DOHH2 (cell line): ENCODE results near the gene ZNF541.

Experiments used
- H3F3A ChIP-seq: fragments of 200-600 bp; sonication (generic), shearing (Covaris generic); 2 replicates; pipeline ENCODE4 v1.6.0; 2016; ENCODE audit warnings: antibody characterized with exemption, mild to moderate bottlenecking; ENCODE audit not compliant: control insufficient read depth, insufficient read depth
- H3K27ac ChIP-seq: fragments of 200-600 bp; sonication (generic); 2 replicates; pipeline ENCODE4 v1.5.1; 2014; ENCODE audit warnings: low read depth, mild to moderate bottlenecking, low read length, moderate library complexity
- H3K27me3 ChIP-seq: fragments of 200-600 bp; sonication (generic); 2 replicates; pipeline ENCODE4 v1.6.1; 2014; ENCODE audit warnings: mild to moderate bottlenecking, low read length, mixed read lengths; ENCODE audit not compliant: control insufficient read depth
- H3K36me3 ChIP-seq: fragments of 200-600 bp; sonication (generic); 2 replicates; pipeline ENCODE4 v1.6.1; 2014; ENCODE audit warnings: mild to moderate bottlenecking, low read length, moderate library complexity, mixed read lengths; ENCODE audit not compliant: control insufficient read depth
- H3K4me1 ChIP-seq: fragments of 200-600 bp; sonication (generic); 2 replicates; pipeline ENCODE4 v1.6.1; 2014; ENCODE audit warnings: mild to moderate bottlenecking, low read length, mixed read lengths; ENCODE audit not compliant: control insufficient read depth
- H3K4me2 ChIP-seq: fragments of 200-600 bp; sonication (generic); 2 replicates; pipeline ENCODE4 v1.6.0; 2014; ENCODE audit warnings: mild to moderate bottlenecking, low read length, moderate library complexity
- H3K4me3 ChIP-seq: fragments of 200-600 bp; sonication (generic); 2 replicates; pipeline ENCODE4 v1.5.1; 2014; ENCODE audit warnings: mild to moderate bottlenecking, low read length, mixed read lengths
- H3K79me2 ChIP-seq: fragments of 200-600 bp; sonication (generic); 2 replicates; pipeline ENCODE4 v1.6.1; 2014; ENCODE audit warnings: mild to moderate bottlenecking, low read length, mixed read lengths; ENCODE audit not compliant: control insufficient read depth
- H3K9me2 ChIP-seq: fragments of 200-600 bp; sonication (generic); replicated peaks from 2 replicates; pipeline ENCODE4 v1.6.1; 2014; ENCODE audit warnings: mild to moderate bottlenecking, low read length, mixed read lengths; ENCODE audit not compliant: control insufficient read depth
- H3K9me3 ChIP-seq: fragments of 200-600 bp; sonication (generic); 2 replicates; pipeline ENCODE4 v1.6.1; 2014; ENCODE audit warnings: antibody characterized with exemption, low read length, mixed read lengths; ENCODE audit not compliant: control insufficient read depth, insufficient read depth
- H4K20me1 ChIP-seq: fragments of 200-600 bp; sonication (generic); 2 replicates; pipeline ENCODE4 v1.6.0; 2014; ENCODE audit warnings: low read depth, mild to moderate bottlenecking, antibody characterized with exemption, low read length, moderate library complexity; ENCODE audit not compliant: control insufficient read depth, insufficient read depth
- EZH2phosphoT487 ChIP-seq: fragments of 200-600 bp; sonication (generic); IDR thresholded peaks from 2 replicates; pipeline ENCODE4 v1.6.1; 2017; ENCODE audit warnings: borderline replicate concordance, mild to moderate bottlenecking, antibody characterized with exemption, low read length, moderate library complexity, mixed read lengths
- TF ChIP-seq, protein P1 (sequence below): fragments of 200-600 bp; sonication (generic); IDR thresholded peaks from one replicate; pipeline ENCODE4 v1.5.1; 2014; ENCODE audit warnings: antibody characterized with exemption, mild to moderate bottlenecking, low read depth, low read length; ENCODE audit not compliant: poor library complexity, severe bottlenecking

The ZNF541 gene

DNA sequence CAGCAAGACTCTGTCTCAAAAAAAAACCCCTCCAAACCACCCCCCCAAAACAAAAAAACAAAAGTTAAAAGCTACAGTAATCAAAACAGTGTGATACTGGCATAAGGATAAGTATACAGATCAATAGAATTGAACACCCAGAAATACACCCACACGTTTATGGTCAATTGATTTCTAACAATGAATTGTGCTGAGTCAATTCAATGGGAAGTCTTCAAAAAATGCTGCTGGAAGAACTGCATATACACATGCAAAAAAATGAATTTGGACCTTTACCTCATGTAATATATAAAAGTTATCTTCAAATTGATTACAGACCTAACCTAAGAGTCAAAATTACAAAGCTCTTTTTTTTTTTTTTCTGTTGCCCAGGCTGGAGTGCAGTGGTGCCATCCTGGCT is 38.3 kb downstream of the ZNF541 start:
- TF ChIP-seq, protein P1, sequence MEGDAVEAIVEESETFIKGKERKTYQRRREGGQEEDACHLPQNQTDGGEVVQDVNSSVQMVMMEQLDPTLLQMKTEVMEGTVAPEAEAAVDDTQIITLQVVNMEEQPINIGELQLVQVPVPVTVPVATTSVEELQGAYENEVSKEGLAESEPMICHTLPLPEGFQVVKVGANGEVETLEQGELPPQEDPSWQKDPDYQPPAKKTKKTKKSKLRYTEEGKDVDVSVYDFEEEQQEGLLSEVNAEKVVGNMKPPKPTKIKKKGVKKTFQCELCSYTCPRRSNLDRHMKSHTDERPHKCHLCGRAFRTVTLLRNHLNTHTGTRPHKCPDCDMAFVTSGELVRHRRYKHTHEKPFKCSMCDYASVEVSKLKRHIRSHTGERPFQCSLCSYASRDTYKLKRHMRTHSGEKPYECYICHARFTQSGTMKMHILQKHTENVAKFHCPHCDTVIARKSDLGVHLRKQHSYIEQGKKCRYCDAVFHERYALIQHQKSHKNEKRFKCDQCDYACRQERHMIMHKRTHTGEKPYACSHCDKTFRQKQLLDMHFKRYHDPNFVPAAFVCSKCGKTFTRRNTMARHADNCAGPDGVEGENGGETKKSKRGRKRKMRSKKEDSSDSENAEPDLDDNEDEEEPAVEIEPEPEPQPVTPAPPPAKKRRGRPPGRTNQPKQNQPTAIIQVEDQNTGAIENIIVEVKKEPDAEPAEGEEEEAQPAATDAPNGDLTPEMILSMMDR: no peak
- TF ChIP-seq EZH2phosphoT487: no peak
- H3K9me2 ChIP-seq: no peaks in the 10 kb centered on the region
- no peaks in the 10 kb centered on the region for H3K27me3 ChIP-seq
- no peak overlapping the region for H3K27ac ChIP-seq
- no peaks in the 10 kb centered on the region for H3K4me1 ChIP-seq
- H3K36me3 ChIP-seq: no peaks in the 10 kb centered on the region
- H3K79me2 ChIP-seq: no peaks in the 10 kb centered on the region
- H4K20me1 ChIP-seq: no peaks in the 10 kb centered on the region
- no peak overlapping the region for H3K4me3 ChIP-seq
- no peak overlapping the region for H3K4me2 ChIP-seq
- H3K9me3 ChIP-seq: no peaks in the 10 kb centered on the region
- H3F3A ChIP-seq: no peaks in the 10 kb centered on the region

DNA sequence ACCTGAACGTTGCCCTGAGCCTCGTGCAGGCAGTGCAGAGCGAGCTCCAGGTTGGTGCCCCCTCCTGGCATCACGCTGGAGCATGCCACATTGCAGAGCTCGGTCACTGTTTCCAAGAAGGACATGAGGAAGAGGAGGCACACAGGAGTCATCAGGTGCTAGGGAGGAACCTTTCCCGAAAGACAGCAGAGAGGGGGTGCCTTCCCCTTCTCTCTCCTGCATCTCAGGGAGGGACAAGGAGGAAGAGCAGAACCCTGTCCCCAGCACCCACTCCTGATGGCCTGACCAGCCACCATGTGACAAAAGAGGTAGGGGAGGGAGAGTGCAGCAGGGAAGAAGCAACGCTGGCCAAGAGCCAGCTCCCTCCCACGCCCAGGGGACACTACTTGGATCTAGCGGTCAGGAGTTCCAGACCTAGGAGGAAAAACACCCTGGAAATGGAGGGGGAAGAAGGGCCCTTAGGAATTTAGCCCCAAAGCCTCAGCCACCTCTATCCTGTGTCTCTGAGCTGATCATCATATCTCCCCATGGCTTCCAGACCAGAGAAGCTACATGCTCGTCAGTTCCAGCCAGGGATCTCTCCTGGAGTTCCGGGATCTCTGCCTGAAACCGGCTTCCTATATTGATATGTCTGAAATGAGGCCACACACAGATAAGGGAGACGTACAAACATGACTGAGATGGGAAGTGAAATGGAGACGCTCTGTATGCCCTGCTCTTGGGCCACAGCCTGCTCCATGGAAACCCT is 41.1 kb downstream of the ZNF541 start:
- Histone ChIP-seq H3K27ac (no peak overlapping the region), H3K36me3 (no peaks in the 10 kb centered on the region), H3F3A (no peaks in the 10 kb centered on the region), H3K4me3 (no peak overlapping the region), H4K20me1 (no peaks in the 10 kb centered on the region), H3K79me2 (no peaks in the 10 kb centered on the region), H3K9me2 (no peaks in the 10 kb centered on the region), H3K27me3 (no peaks in the 10 kb centered on the region), H3K4me2 (no peak overlapping the region), H3K4me1 (no peaks in the 10 kb centered on the region), H3K9me3 (no peaks in the 10 kb centered on the region)
- TF ChIP-seq EZH2phosphoT487: no peak
- TF ChIP-seq, protein P1: no peak

DNA sequence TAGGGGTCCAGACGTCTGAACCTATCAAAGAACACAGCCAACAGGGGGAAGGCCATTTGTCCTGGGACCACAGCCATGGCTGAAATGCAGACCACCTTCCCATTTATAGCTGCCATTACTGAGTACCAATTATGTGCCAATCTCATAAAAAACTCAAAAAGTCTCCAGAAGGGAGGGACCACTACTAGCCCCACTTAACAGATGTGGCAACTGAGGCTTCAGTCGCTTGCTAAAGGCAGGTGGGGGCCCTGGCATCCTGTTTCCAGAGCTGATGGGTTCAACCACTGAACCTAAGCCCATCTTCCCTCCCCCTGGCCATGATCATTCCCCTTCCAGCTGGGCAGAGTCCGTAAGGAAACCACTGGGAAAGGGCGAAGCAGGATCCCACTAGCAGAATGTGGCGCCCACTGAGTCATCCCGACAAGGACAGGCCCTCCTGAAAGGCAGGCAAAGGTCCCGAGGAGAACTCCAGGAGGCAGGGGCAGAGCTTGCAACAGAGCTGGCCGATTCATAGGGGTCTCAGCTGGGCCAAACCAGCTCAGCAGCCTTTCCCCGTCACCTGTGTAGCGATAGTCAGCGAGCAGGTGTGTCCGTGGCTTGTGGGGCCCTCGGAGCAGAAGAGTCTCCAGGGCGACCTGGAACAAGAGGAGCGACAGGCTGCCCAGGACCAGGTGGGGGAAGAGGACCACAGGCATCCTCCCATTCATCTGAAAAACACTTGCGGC is 43.8 kb downstream of the ZNF541 start:
- Histone ChIP-seq H3K27me3 (no peaks in the 10 kb centered on the region), H3K9me2 (no peaks in the 10 kb centered on the region)

More for the DNA sequence above, 43.8 kb downstream of the ZNF541 start:
- H3K4me3 ChIP-seq: no peak overlapping the region
- no peaks in the 10 kb centered on the region for H3F3A ChIP-seq
- H3K79me2 ChIP-seq: no peaks in the 10 kb centered on the region
- no peaks in the 10 kb centered on the region for H3K36me3 ChIP-seq
- no peak for TF ChIP-seq EZH2phosphoT487
- TF ChIP-seq, protein P1: no peak
- no peak overlapping the region for H3K4me2 ChIP-seq
- peaks cover under 1% of the 10 kb centered on the region for H3K4me1 ChIP-seq
- no peaks in the 10 kb centered on the region for H3K9me3 ChIP-seq
- H4K20me1 ChIP-seq: no peaks in the 10 kb centered on the region
- no peak overlapping the region for H3K27ac ChIP-seq
